ENCODE measurements around the gene PPP2R3B.

PPP2R3B gene

DNA sequence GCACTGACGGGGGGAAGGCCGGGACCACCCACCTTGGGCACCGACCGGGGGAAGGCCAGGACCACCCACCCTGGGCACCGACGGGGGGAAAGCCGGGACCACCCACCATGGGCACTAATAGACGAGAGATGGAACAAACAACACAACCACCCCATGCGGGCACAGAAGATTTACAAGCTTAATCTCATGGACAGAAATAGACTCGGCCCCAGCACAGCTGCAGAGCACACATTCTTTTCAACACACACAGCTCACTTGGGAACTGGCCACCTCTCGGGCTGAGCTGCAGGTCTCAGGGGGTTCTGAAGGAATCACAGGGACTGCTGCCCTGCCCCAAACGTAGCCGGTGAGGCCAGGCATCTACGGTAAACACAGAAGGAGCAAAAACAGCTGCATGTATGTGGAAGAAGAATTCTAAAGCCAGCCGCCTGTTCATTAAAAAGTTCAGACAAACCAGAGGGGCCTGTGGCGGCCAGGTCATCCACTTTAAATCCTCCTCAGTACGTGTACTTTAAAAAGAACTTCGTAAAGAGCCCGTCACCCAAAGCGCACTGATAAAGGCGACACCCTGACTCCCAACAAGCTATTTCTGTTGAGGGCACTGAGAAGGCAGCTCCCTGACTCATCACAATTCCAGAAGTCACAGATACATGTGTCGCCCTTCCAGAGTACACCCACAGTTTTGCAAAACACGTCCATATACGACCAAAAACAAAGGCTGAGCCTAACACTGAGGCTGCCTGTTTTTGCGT is 17.7 kb downstream of the PPP2R3B start:
- no peak overlapping the region for H3K27ac ChIP-seq
- TF ChIP-seq, protein P1, sequence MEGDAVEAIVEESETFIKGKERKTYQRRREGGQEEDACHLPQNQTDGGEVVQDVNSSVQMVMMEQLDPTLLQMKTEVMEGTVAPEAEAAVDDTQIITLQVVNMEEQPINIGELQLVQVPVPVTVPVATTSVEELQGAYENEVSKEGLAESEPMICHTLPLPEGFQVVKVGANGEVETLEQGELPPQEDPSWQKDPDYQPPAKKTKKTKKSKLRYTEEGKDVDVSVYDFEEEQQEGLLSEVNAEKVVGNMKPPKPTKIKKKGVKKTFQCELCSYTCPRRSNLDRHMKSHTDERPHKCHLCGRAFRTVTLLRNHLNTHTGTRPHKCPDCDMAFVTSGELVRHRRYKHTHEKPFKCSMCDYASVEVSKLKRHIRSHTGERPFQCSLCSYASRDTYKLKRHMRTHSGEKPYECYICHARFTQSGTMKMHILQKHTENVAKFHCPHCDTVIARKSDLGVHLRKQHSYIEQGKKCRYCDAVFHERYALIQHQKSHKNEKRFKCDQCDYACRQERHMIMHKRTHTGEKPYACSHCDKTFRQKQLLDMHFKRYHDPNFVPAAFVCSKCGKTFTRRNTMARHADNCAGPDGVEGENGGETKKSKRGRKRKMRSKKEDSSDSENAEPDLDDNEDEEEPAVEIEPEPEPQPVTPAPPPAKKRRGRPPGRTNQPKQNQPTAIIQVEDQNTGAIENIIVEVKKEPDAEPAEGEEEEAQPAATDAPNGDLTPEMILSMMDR (IDR thresholded peaks at IDR 0.05) = no peak
- no peak for TF ChIP-seq ZFX (IDR thresholded peaks at IDR 0.05; ENCODE audit: borderline replicate concordance)

GRCh38 chrX:367866-368265 is 18.8 kb downstream of the PPP2R3B start:
- no peak overlapping the region for H3K27ac ChIP-seq
- TF ChIP-seq, protein P1 (IDR thresholded peaks at IDR 0.05) = no peak
- no peak for TF ChIP-seq ZFX (IDR thresholded peaks at IDR 0.05; ENCODE audit: borderline replicate concordance)

- no peak for TF ChIP-seq ZFX (IDR thresholded peaks at IDR 0.05; ENCODE audit: borderline replicate concordance)
- TF ChIP-seq, protein P1 (IDR thresholded peaks at IDR 0.05) = no peak
- no peak overlapping the region for H3K27ac ChIP-seq
Measured at GRCh38 chrX:367349-367748, 19.4 kb downstream of the PPP2R3B start.

GRCh38 chrX:363621-364375 is 22.9 kb downstream of the PPP2R3B start:
- TF ChIP-seq, protein P1 (IDR thresholded peaks at IDR 0.05) = no peak
- no peak for TF ChIP-seq ZFX (IDR thresholded peaks at IDR 0.05; ENCODE audit: borderline replicate concordance)

GRCh38 chrX:362937-363620 is 23.6 kb downstream of the PPP2R3B start:
- TF ChIP-seq, protein P1 (IDR thresholded peaks at IDR 0.05) = no peak
- no peak for TF ChIP-seq ZFX (IDR thresholded peaks at IDR 0.05; ENCODE audit: borderline replicate concordance)
- H3K27ac ChIP-seq = no peak overlapping the region

More at GRCh38 chrX:363621-364375, 22.9 kb downstream of the PPP2R3B start:
- no peak overlapping the region for H3K27ac ChIP-seq

DNA sequence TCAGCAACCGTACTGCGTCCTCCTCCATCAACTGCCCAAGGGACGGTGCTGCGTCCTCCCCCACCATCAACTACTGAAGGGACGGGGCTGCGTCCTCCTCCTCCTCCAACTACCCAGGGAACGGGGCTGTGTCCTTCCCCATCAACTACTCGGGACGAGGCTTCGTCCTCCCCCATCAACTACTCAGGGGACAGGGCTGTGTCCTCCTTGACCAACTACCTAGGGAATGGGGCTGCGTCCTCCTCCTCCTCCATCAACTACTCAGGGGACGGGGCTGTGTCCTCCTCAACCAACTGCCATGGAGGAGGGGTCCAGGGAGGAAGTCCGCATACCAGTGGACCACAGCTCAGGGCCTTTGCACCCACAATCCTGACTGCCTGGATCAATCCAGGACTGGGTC is 24.4 kb downstream of the PPP2R3B start:
- no peak overlapping the region for H3K27ac ChIP-seq

More for the DNA sequence above, 24.4 kb downstream of the PPP2R3B start:
- TF ChIP-seq ZFX (IDR thresholded peaks at IDR 0.05; ENCODE audit: borderline replicate concordance) = no peak
- TF ChIP-seq, protein P1 (IDR thresholded peaks at IDR 0.05) = no peak

All from 22Rv1 (cell line).